ENCODE results near the gene MYCBP2.

MYCBP2 gene

GRCh38 chr13:77172650-77173049 lies 154.2 kb downstream of the MYCBP2 start:
- Histone ChIP-seq H4K20me1 (no peaks in the 10 kb centered on the region), H3K4me3 (no peak overlapping the region), H3K9ac (no peak overlapping the region), H3K9me3 (replicated peaks in 1 of 11) (no peaks in the 10 kb centered on the region), H3K4me1 (no peaks in the 10 kb centered on the region), H3K36me3 (peaks cover 91 to 100% (median 98%) of the 10 kb centered on the region in 11 experiments), H3K27ac (no peak overlapping the region), H3K4me2 (no peak overlapping the region), H3K27me3 (no peaks in the 10 kb centered on the region)
- no peak for TF ChIP-seq Cebpa-rat (IDR thresholded peaks at IDR 0.05)

DNA sequence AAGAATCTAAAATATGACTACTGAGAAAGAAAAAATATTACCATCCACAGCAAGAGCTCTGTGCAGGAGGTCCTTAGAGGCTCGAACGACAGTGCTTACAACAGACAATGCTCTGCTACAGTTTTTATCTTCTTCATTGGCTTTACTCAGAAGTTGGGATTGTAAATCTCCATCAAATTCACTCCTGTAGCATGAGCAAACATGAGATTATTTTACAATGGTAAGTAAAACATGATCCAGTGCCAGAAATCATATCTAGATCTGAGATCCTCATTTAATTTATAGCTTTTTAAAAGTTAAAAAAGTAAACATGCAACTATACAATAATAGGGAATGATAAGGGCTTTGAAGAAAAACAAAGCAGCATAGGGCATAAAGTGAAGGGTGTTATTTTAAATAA lies 155.4 kb downstream of the MYCBP2 start:
- no peak overlapping the region for H3K4me3 ChIP-seq
- H4K20me1 ChIP-seq, result no peaks in the 10 kb centered on the region
- H3K4me1 ChIP-seq, result no peaks in the 10 kb centered on the region
- H3K9me3 ChIP-seq (replicated peaks in 1 of 11), result no peaks in the 10 kb centered on the region
- H3K36me3 ChIP-seq, result peaks cover 90 to 100% (median 98%) of the 10 kb centered on the region in 11 experiments
- TF ChIP-seq Cebpa-rat (IDR thresholded peaks at IDR 0.05), result no peak
- H3K27ac ChIP-seq, result no peak overlapping the region
- H3K4me2 ChIP-seq, result no peak overlapping the region
- H3K27me3 ChIP-seq, result no peaks in the 10 kb centered on the region
- no peak overlapping the region for H3K9ac ChIP-seq

DNA sequence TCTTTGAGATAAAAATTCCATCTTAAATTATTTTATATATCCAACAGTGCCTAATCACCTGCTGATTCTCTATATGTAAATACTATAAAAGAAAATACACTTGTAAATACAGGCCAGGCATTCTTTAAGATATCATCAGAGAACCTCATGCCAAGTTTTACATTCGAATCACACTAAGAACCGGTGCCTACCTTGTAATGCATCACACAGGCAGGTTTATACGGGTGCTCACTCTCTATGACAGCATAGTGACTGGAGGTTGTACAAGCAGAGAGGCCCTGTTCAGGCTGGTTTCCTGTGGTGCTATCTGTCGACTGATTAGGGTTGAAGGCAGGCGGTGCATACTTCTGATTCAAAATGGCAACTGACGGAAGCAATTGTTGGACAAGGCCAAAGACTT lies 158.7 kb downstream of the MYCBP2 start:
- H3K9me3 ChIP-seq (replicated peaks in 1 of 11), result no peaks in the 10 kb centered on the region
- no peaks in the 10 kb centered on the region for H3K27me3 ChIP-seq
- H3K4me1 ChIP-seq, result no peaks in the 10 kb centered on the region
- H3K36me3 ChIP-seq, result peaks cover 91 to 100% (median 99%) of the 10 kb centered on the region in 11 experiments
- H4K20me1 ChIP-seq, result 0 out of 22 replicates have a peak, but pooled peaks cover 0 to 4% (median 0%) of the 10 kb centered on the region in 11 experiments
- H3K4me3 ChIP-seq, result no peak overlapping the region
- TF ChIP-seq Cebpa-rat (IDR thresholded peaks at IDR 0.05), result no peak
- H3K9ac ChIP-seq, result no peak overlapping the region
- no peak overlapping the region for H3K4me2 ChIP-seq
- no peak overlapping the region for H3K27ac ChIP-seq

DNA sequence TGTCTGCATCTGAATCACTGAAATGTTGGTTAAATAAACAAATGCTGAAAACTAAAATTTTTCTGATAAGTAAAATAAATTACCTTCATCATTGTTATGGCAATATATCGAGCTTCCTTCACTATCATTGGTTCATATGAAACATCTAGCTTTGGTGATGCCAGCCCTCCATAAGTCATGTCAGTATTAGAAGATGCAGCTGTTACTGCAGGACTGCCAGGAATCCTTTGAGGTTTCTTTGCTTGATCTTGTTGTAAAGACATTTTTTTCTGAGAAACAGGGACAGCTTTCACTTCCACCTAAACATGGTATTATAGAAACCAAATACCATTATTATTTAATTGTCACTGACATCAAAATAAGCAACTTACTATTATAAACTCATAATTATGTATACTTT lies 176.2 kb downstream of the MYCBP2 start:
- H3K36me3 ChIP-seq, result peaks cover 71 to 100% (median 91%) of the 10 kb centered on the region in 11 experiments
- H4K20me1 ChIP-seq, result 0 out of 22 replicates have a peak, but pooled peaks cover 0 to 3% (median 0%) of the 10 kb centered on the region in 11 experiments
- no peak overlapping the region for H3K27ac ChIP-seq
- H3K4me1 ChIP-seq, result no peaks in the 10 kb centered on the region
- no peak overlapping the region for H3K4me2 ChIP-seq
- no peak for TF ChIP-seq Cebpa-rat (IDR thresholded peaks at IDR 0.05)
- H3K4me3 ChIP-seq, result no peak overlapping the region
- no peaks in the 10 kb centered on the region for H3K9me3 ChIP-seq (replicated peaks in 1 of 11)
- H3K27me3 ChIP-seq, result no peaks in the 10 kb centered on the region
- no peak overlapping the region for H3K9ac ChIP-seq

GRCh38 chr13:77143431-77143830 lies 183.5 kb downstream of the MYCBP2 start:
- Histone ChIP-seq H3K9me3 (replicated peaks in 1 of 11) (no peaks in the 10 kb centered on the region), H4K20me1 (no peaks in the 10 kb centered on the region), H3K4me1 (no peaks in the 10 kb centered on the region), H3K36me3 (peaks cover 82 to 100% (median 94%) of the 10 kb centered on the region in 11 experiments), H3K27ac (no peak overlapping the region), H3K4me2 (no peak overlapping the region), H3K27me3 (no peaks in the 10 kb centered on the region), H3K9ac (no peak overlapping the region), H3K4me3 (no peak overlapping the region)
- TF ChIP-seq Cebpa-rat (IDR thresholded peaks at IDR 0.05), result no peak

DNA sequence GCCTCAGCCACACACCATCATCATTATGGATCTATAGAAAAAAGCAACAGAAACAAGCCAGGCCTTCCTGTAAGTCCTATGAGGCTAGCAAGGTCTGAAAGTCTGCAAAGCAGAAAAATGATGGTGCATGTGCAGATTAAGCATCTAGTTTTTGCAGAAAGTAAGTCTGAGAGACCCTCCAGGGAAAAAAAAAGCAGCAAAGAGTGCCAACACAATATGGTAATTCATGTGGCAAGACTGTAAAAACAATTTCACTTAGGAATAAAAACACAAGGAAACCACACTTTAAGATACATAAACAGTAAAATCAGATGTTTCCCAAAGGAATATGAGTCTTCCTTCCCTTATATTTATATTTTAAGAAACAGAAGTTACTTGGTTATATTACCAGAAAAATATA lies 187.6 kb downstream of the MYCBP2 start:
- TF ChIP-seq Cebpa-rat (IDR thresholded peaks at IDR 0.05), result no peak
- no peak overlapping the region for H3K9ac ChIP-seq
- no peak overlapping the region for H3K27ac ChIP-seq
- no peaks in the 10 kb centered on the region for H3K4me1 ChIP-seq
- no peaks in the 10 kb centered on the region for H3K9me3 ChIP-seq (replicated peaks in 1 of 11)
- no peak overlapping the region for H3K4me3 ChIP-seq
- no peaks in the 10 kb centered on the region for H3K27me3 ChIP-seq
- H3K4me2 ChIP-seq, result no peak overlapping the region
- peaks cover 0 to under 1% (median 0%) of the 10 kb centered on the region in 11 experiments; a peak in 1 of 22 replicates for H4K20me1 ChIP-seq
- H3K36me3 ChIP-seq, result peaks cover 93 to 100% (median 98%) of the 10 kb centered on the region in 11 experiments

DNA sequence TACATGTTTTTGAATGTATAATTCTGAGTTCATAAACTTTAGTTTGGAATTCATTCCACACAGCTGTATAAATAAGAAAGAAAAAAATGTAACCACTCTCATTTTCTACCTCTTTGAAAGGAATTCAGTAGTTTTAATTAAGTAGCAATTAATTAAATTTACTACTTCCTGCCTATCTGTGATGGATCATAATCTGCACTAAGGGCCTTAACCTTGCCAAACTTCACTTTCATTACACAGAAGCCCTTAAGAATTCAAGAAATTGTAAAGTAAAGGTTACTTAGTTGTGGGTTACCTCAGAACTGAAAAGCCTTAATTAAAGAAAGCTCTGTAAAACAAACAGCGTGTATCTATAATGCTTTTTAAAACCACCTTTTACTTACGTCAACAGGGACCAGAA lies 188.1 kb downstream of the MYCBP2 start:
- Histone ChIP-seq H3K9ac (no peak overlapping the region), H3K27me3 (no peaks in the 10 kb centered on the region), H4K20me1 (peaks cover 0 to 5% (median 0%) of the 10 kb centered on the region in 11 experiments; a peak in 1 of 22 replicates), H3K4me3 (no peak overlapping the region), H3K4me1 (no peaks in the 10 kb centered on the region), H3K36me3 (peaks cover 92 to 100% (median 98%) of the 10 kb centered on the region in 11 experiments), H3K27ac (no peak overlapping the region), H3K9me3 (replicated peaks in 1 of 11) (no peaks in the 10 kb centered on the region), H3K4me2 (no peak overlapping the region)
- no peak for TF ChIP-seq Cebpa-rat (IDR thresholded peaks at IDR 0.05)

- no peak overlapping the region for H3K4me2 ChIP-seq
- H3K36me3 ChIP-seq, result peaks cover 86 to 100% (median 96%) of the 10 kb centered on the region in 11 experiments
- H3K9me3 ChIP-seq (replicated peaks in 1 of 11), result no peaks in the 10 kb centered on the region
- no peak overlapping the region for H3K9ac ChIP-seq
- H3K4me3 ChIP-seq, result no peak overlapping the region
- H3K4me1 ChIP-seq, result no peaks in the 10 kb centered on the region
- peaks cover 0 to 10% (median 0%) of the 10 kb centered on the region in 11 experiments; a peak in 1 of 22 replicates for H4K20me1 ChIP-seq
- no peak for TF ChIP-seq Cebpa-rat (IDR thresholded peaks at IDR 0.05)
- H3K27me3 ChIP-seq, result no peaks in the 10 kb centered on the region
- no peak overlapping the region for H3K27ac ChIP-seq
These were observed 189.9 kb downstream of the MYCBP2 start for GRCh38 chr13:77136902-77137420.

DNA sequence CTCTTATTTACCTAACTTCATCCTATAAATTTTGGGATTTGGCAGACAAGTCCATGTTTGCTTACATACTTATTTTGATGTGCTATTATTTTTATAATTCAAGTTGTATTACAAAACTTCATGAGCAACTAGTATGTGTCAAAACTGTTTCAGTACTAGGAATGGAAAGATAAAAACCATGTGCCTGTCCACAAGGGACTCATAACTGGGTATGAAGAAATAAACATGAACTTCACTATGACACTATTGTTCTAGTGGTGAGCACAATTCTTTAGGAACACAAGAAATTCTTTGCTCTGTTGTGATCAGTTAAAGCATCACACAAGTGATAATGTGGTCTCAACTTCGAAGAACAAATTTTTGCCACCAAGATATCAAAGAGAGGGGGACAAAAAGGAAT lies 202.5 kb downstream of the MYCBP2 start:
- Histone ChIP-seq H3K9ac (no peak overlapping the region), H3K4me2 (no peak overlapping the region), H4K20me1 (no peaks in the 10 kb centered on the region), H3K4me1 (no peaks in the 10 kb centered on the region), H3K36me3 (peaks cover 46 to 90% (median 74%) of the 10 kb centered on the region in 11 experiments), H3K27ac (no peak overlapping the region), H3K27me3 (no peaks in the 10 kb centered on the region), H3K4me3 (no peak overlapping the region), H3K9me3 (replicated peaks in 1 of 11) (no peaks in the 10 kb centered on the region)
- TF ChIP-seq Cebpa-rat (IDR thresholded peaks at IDR 0.05), result no peak

DNA sequence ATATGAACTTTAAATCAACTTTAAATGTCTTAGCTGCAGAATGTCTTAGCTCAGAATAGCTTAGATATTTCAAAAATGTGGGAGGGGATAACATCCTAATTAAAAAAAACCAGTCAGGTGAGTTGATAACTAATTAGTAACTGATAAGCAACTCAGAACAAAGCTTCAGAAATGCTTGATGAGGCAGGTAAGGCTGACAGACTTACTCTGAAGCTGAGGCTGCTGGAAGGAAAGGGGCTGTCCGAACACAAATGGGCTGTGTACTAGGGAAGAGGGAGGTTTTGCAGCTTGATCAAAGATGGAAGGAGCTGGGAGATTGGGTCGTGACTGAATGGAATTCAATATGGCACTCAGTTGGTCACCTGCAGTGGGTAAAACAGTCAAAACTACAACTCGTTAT lies 208.8 kb downstream of the MYCBP2 start:
- Histone ChIP-seq H3K4me2 (no peak overlapping the region), H3K9ac (no peak overlapping the region), H3K4me1 (no peaks in the 10 kb centered on the region), H3K9me3 (replicated peaks in 1 of 11) (peaks cover 0 to 9% (median 5%) of the 10 kb centered on the region in 11 experiments; a peak in 13 of 22 replicates), H3K4me3 (no peak overlapping the region), H4K20me1 (no peaks in the 10 kb centered on the region), H3K27me3 (no peaks in the 10 kb centered on the region), H3K36me3 (peaks cover 57 to 96% (median 77%) of the 10 kb centered on the region in 11 experiments), H3K27ac (no peak overlapping the region)
- TF ChIP-seq Cebpa-rat (IDR thresholded peaks at IDR 0.05), result no peak
